ENCODE measurements around the gene C10orf90. TPM values are rescaled to one million over a fixed set of nuclear protein-coding genes. Genes with fewer than 3 reads are reported as not detected.

C10orf90 gene
- total RNA-seq, 4 donors from 2014 or later, result 2.1 to 6.5 (median 4.1) TPM

GRCh38 chr10:126705131-126705530 is 34.6 kb upstream of the C10orf90 start:
- H3K9me3 ChIP-seq, result no peaks in the 10 kb centered on the region
- WGBS, result 57% methylated on average over 5 of the region's 5 CpGs
- H3K27ac ChIP-seq, result no peak overlapping the region
- no peak for TF ChIP-seq POLR2A (IDR thresholded peaks at IDR 0.05)
- no peaks in the 10 kb centered on the region for H3K27me3 ChIP-seq
- H3K4me1 ChIP-seq, result no peaks in the 10 kb centered on the region
- no peak for DNase-seq (ENCODE audit: low spot score in 2 of 2)
- no peaks in the 10 kb centered on the region for H3K36me3 ChIP-seq
- no peak overlapping the region for H3K4me3 ChIP-seq

- H3K27me3 ChIP-seq, result no peaks in the 10 kb centered on the region
- WGBS, result 47% methylated on average over 7 of the region's 7 CpGs
- no peak for TF ChIP-seq POLR2AphosphoS5 (IDR thresholded peaks at IDR 0.05)
- TF ChIP-seq EP300 (IDR thresholded peaks at IDR 0.05), result no peak
- no peak for TF ChIP-seq CTCF (IDR thresholded peaks at IDR 0.05)
- TF ChIP-seq POLR2A (IDR thresholded peaks at IDR 0.05), result no peak
These were observed 34.2 kb upstream of the C10orf90 start for GRCh38 chr10:126704649-126705048.

DNA sequence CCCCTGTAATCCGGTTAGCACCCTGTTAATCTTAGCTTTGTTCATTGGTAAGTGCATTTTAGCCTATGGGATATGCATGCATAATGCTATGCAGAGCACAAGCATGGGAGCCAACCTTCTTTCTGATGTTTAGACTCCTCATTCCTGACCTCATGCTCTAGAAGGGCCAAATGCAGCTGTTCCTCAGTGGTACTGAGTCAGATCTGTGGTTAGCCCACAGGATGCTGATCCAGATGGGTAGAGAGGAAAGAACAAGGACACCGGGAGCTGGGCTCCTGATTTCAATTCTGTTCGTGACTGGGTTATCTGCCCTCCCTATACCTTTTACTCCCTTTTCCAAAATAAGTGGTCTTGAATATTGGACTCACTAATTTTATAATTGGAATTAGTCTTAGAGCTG is 31.7 kb upstream of the C10orf90 start:
- Histone ChIP-seq H3K9me3 (no peaks in the 10 kb centered on the region), H3K4me1 (no peaks in the 10 kb centered on the region), H3K36me3 (no peaks in the 10 kb centered on the region), H3K27me3 (no peaks in the 10 kb centered on the region), H3K27ac (no peak overlapping the region), H3K4me3 (no peak overlapping the region)
- no peak for DNase-seq (ENCODE audit: low spot score in 2 of 2)
- WGBS, result 93% methylated on average over 3 of the region's 3 CpGs
- TF ChIP-seq EP300 (IDR thresholded peaks at IDR 0.05) (no peak), CTCF (IDR thresholded peaks at IDR 0.05) (no peak), POLR2AphosphoS5 (IDR thresholded peaks at IDR 0.05) (no peak), POLR2A (IDR thresholded peaks at IDR 0.05) (no peak)

More at GRCh38 chr10:126704649-126705048, 34.2 kb upstream of the C10orf90 start:
- Histone ChIP-seq H3K4me1 (no peaks in the 10 kb centered on the region), H3K27ac (no peak overlapping the region), H3K4me3 (no peak overlapping the region), H3K36me3 (no peaks in the 10 kb centered on the region), H3K9me3 (no peaks in the 10 kb centered on the region)
- no peak for DNase-seq (ENCODE audit: low spot score in 2 of 2)

DNA sequence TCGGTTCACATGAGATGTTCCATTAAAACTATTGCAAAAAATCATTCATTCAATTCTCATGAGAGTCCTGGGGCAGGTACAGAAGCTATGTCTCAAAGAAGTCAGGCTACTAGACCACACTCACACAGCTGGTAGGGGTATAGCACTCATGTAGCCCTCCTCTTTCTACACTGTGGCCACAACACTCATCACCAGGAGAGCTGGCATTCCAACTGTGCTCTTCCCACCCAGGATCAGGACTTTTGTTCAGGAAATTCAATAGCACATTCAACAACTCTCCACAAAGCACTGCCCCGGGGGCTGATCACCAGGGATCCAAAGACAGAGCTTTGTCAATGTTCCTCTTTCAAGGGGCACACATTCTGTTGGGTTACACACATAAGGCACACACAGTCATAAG is 31.0 kb upstream of the C10orf90 start:
- WGBS, result 94% methylated on average over 2 of the region's 2 CpGs
- no peak for DNase-seq (ENCODE audit: low spot score in 2 of 2)
- Histone ChIP-seq H3K27me3 (no peaks in the 10 kb centered on the region), H3K4me1 (no peaks in the 10 kb centered on the region), H3K27ac (no peak overlapping the region), H3K36me3 (no peaks in the 10 kb centered on the region), H3K9me3 (no peaks in the 10 kb centered on the region), H3K4me3 (no peak overlapping the region)
- no peak for TF ChIP-seq EP300 (IDR thresholded peaks at IDR 0.05)
- no peak for TF ChIP-seq POLR2A (IDR thresholded peaks at IDR 0.05)
- TF ChIP-seq POLR2AphosphoS5 (IDR thresholded peaks at IDR 0.05), result no peak
- TF ChIP-seq CTCF (IDR thresholded peaks at IDR 0.05), result no peak

DNA sequence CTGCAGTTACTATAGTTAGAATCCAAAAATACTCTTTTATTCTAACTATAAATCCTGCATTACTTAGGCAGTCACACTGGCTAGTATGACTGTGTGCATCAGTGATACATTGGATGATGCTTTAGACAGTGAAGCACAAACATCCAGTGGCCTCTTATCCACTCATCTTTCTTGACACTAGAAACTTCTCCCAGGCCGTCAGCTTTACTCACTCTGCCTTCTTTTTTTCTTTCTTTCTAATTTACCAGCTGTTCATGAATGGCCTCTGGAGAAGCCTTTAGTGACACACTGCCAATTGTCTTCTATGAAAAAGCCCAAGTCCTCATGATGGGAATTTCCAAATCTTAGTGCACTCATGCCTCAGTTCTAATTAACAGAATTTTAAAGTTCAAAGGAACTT is 26.2 kb upstream of the C10orf90 start:
- Histone ChIP-seq H3K4me3 (no peak overlapping the region), H3K4me1 (no peaks in the 10 kb centered on the region), H3K36me3 (no peaks in the 10 kb centered on the region), H3K27ac (no peak overlapping the region), H3K27me3 (no peaks in the 10 kb centered on the region), H3K9me3 (no peaks in the 10 kb centered on the region)
- TF ChIP-seq EP300 (IDR thresholded peaks at IDR 0.05) (no peak), CTCF (IDR thresholded peaks at IDR 0.05) (no peak), POLR2AphosphoS5 (IDR thresholded peaks at IDR 0.05) (no peak), POLR2A (IDR thresholded peaks at IDR 0.05) (no peak)
- WGBS, result 44% methylated on average over 1 of the region's 1 CpG
- DNase-seq (ENCODE audit: low spot score in 2 of 2), result no peak

DNA sequence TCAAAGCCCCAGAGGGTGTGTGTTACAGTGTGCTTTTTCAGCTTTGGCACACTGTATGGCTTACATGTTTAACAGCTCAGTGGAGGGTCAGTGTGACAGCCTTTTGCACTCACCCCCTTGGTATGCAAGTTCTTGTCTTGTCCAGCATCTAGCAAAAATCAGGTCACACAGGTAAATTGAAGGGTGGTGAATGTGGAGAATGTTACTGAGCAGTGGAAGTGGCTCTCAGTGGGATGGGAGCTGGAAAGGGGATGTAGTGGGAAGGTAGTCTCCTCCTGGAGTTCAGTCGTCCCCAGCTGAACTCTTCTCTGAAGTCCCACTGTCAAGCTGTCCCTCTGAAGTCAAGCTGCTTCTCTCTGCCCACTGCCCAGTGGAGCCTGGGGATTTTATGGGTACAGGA is 21.0 kb upstream of the C10orf90 start:
- Histone ChIP-seq H3K9me3 (no peaks in the 10 kb centered on the region), H3K27me3 (no peaks in the 10 kb centered on the region), H3K4me3 (no peak overlapping the region), H3K4me1 (no peaks in the 10 kb centered on the region), H3K27ac (no peak overlapping the region), H3K36me3 (no peaks in the 10 kb centered on the region)
- TF ChIP-seq EP300 (IDR thresholded peaks at IDR 0.05) (no peak), CTCF (IDR thresholded peaks at IDR 0.05) (no peak), POLR2AphosphoS5 (IDR thresholded peaks at IDR 0.05) (no peak), POLR2A (IDR thresholded peaks at IDR 0.05) (no peak)
- no peak for DNase-seq (ENCODE audit: low spot score in 2 of 2)
- 75% methylated on average over 1 of the region's 1 CpG for WGBS

All from suprapubic skin (tissue), 4 donors.